HepG2 (cell line): ENCODE data around the gene HES1. TPM values are rescaled to one million over a fixed set of nuclear protein-coding genes. Genes with fewer than 3 reads are reported as not detected.
A peak's percentile ranks its signal among the peaks of the same experiment; 100 is the strongest.

ENCODE experiments used
- ATAC-seq: fragments of 200-7000 bp; cut with Tn5 transposase; 3 replicates; pipeline ENCODE4 v1.9.1; 2020; ENCODE audit warnings: mild to moderate bottlenecking, moderate library complexity
- BruUV-seq: library from RNA; stranded (reverse); fragments of 400-500 nt; replicated peaks from 2 replicates; lab custom pipeline; 2021; lab: Mats Ljungman, UMichigan
- CTCF ChIA-PET: fragments of 300-600 bp; formaldehyde crosslinking; extraction: SDS; loops from one replicate; lab custom pipeline; 2021; ENCODE audit warnings: low total read pairs, inconsistent platforms, low intra/inter-chr PET ratio; lab: Yijun Ruan, JAX
- POLR2A ChIA-PET: fragments of 350-600 bp; sonication (Branson Sonifier 250); formaldehyde crosslinking; loops from one replicate; lab custom pipeline; 2020; ENCODE audit warnings: antibody characterized with exemption, inconsistent platforms; lab: Yijun Ruan, JAX
- DNase-seq: peaks from one replicate; pipeline ENCODE4 v3.0.0-alpha.2; 2015; ENCODE audit warnings: low spot score
- FAIRE-seq: peaks from 3 replicates; lab custom pipeline; 2011; peaks lifted over from hg19 to GRCh38; lab: Jason Lieb, UNC
- H2AFZ ChIP-seq: one replicate; pipeline ENCODE4 v1.6.1; 2011; ENCODE audit warnings: low read length, inconsistent platforms
- H3K27ac ChIP-seq: fragments of 300-600 bp; 3 replicates; pipeline ENCODE4 v1.8.0; 2011; ENCODE audit warnings: mixed run types, mild to moderate bottlenecking, mixed read lengths, low read length, inconsistent platforms; ENCODE audit not compliant: insufficient read depth; ENCODE audit errors: extremely low read length
- H3K27me3 ChIP-seq, 2 experiments: fragments of 200-600 bp in 1 of 2; 2 replicates in 1 of 2; 3 replicates in 1 of 2; pipeline versions ENCODE4 v1.6.0 to v1.8.0; 2011; ENCODE audit warnings: low read length in 2 of 2, mild to moderate bottlenecking in 2 of 2, moderate library complexity in 2 of 2, inconsistent platforms in 1 of 2; ENCODE audit not compliant: insufficient read depth in 2 of 2, control insufficient read depth in 1 of 2
- H3K36me3 ChIP-seq, 2 experiments: fragments of 200-600 bp in 1 of 2; replicated peaks in 1 of 2; 2 replicates in 1 of 2; 3 replicates in 1 of 2; pipeline versions ENCODE4 v1.5.1 to v1.8.0; 2011; ENCODE audit warnings: low read length in 2 of 2, inconsistent platforms in 1 of 2; ENCODE audit not compliant: insufficient read depth in 2 of 2, control insufficient read depth in 1 of 2
- H3K4me1 ChIP-seq: 2 replicates; pipeline ENCODE4 v1.5.1; 2012; ENCODE audit warnings: low read length, inconsistent platforms; ENCODE audit not compliant: insufficient read depth
- H3K4me2 ChIP-seq: 2 replicates; pipeline ENCODE4 v1.6.0; 2011; ENCODE audit warnings: low read depth, low read length, inconsistent platforms
- H3K4me3 ChIP-seq, 3 experiments: fragments of 200-600 bp in 1 of 3; sonication (generic), shearing (Covaris generic) in 1 of 3; replicated peaks in 1 of 3; 2 replicates each; pipeline ENCODE4 v1.5.1; 2011 to 2016; ENCODE audit warnings: low read length in 3 of 3, inconsistent platforms in 2 of 3, low read depth in 2 of 3, mild to moderate bottlenecking in 2 of 3, control low read depth in 1 of 3, mixed read lengths in 1 of 3; ENCODE audit not compliant: insufficient read depth in 1 of 3
- H3K79me2 ChIP-seq: one replicate; pipeline ENCODE4 v1.6.1; 2011; ENCODE audit warnings: low read length, inconsistent platforms; ENCODE audit not compliant: insufficient read depth
- H3K9ac ChIP-seq: 2 replicates; pipeline ENCODE4 v1.6.0; 2011; ENCODE audit warnings: mild to moderate bottlenecking, low read depth, low read length, inconsistent platforms; ENCODE audit not compliant: insufficient read depth
- H3K9me3 ChIP-seq: 2 replicates; pipeline ENCODE4 v1.5.1; 2012; ENCODE audit warnings: mild to moderate bottlenecking, low read length
- H4K20me1 ChIP-seq: 2 replicates; pipeline ENCODE4 v1.6.0; 2011; ENCODE audit warnings: inconsistent platforms, mild to moderate bottlenecking, low read length, moderate library complexity; ENCODE audit not compliant: insufficient read depth
- CREB1 ChIP-seq, 2 experiments: fragments of 450-650 bp in 1 of 2; IDR thresholded peaks; 2 replicates each; pipeline ENCODE4 v1.6.1; 2016 to 2017; ENCODE audit warnings: control low read depth in 1 of 2, mild to moderate bottlenecking in 1 of 2, missing compliant biosample characterization in 1 of 2, missing genetic modification characterization in 1 of 2
- IRF1 ChIP-seq: sonication (generic); formaldehyde crosslinking; IDR thresholded peaks from 2 replicates; pipeline ENCODE4 v1.4.0; 2020; ENCODE audit warnings: low read depth, mild to moderate bottlenecking, missing genetic modification reagents
- ZBTB1 ChIP-seq: sonication (generic); formaldehyde crosslinking; IDR thresholded peaks from 2 replicates; pipeline ENCODE4 v1.4.0; 2020; ENCODE audit warnings: missing genetic modification reagents, borderline replicate concordance
- ZNF263 ChIP-seq: sonication (generic); formaldehyde crosslinking; IDR thresholded peaks from 2 replicates; pipeline ENCODE4 v1.4.0; 2020; ENCODE audit warnings: missing genetic modification reagents
- WGBS: methylation state at CpG from one replicate; pipeline ENCODE4 v1.1.6; 2017; ENCODE audit warnings: low lambda C conversion rate; 5-methylcytosine and 5-hydroxymethylcytosine counted together
- in situ Hi-C: cut with HindIII; loops from 2 replicates; pipeline ENCODE4 v1.10.0; 2017; ENCODE audit warnings: low pct_unique_long_range_greater_than_20kb; ENCODE audit not compliant: extremely low pct_ligation_motif_present
- intact Hi-C: fragments of 100-400 bp; cut with micrococcal nuclease; formaldehyde crosslinking; loops from one replicate; pipeline ENCODE4 v1.10.0; 2022; ENCODE audit not compliant: unreplicated experiment
- polyA plus RNA-seq, 8 experiments: library from polyadenylated mRNA; depleted of rRNA in 3 of 8; stranded (reverse) in 7 of 8; unstranded in 1 of 8; fragments of >200 nt; fragmentation: Illumina TruSeq in 4 of 8; extraction: Trizol in 4 of 8; gene quantifications; 2 replicates each; pipeline versions ENCODE4 v1.2.1 to v1.2.3, GENCODE V29; 2011 to 2016; ENCODE audit warnings: low read depth in 4 of 8, missing spikeins in 1 of 8, mixed read lengths in 1 of 8; ENCODE audit not compliant: insufficient read depth in 1 of 8
- total RNA-seq, 5 experiments: library from RNA; depleted of rRNA; stranded (reverse); fragments of >200 nt; fragmentation: Illumina TruSeq; extraction: Trizol; gene quantifications; 2 replicates each; pipeline ENCODE4 v1.2.3, GENCODE V29; 2016; ENCODE audit warnings: low read depth in 1 of 5

Gene HES1
- total and polyA plus RNA-seq, 2 of the 13 experiments (the other 11 are each of a cell fraction or from before 2014, with no cell fraction given), result 15.4 to 19.8 TPM

DNA sequence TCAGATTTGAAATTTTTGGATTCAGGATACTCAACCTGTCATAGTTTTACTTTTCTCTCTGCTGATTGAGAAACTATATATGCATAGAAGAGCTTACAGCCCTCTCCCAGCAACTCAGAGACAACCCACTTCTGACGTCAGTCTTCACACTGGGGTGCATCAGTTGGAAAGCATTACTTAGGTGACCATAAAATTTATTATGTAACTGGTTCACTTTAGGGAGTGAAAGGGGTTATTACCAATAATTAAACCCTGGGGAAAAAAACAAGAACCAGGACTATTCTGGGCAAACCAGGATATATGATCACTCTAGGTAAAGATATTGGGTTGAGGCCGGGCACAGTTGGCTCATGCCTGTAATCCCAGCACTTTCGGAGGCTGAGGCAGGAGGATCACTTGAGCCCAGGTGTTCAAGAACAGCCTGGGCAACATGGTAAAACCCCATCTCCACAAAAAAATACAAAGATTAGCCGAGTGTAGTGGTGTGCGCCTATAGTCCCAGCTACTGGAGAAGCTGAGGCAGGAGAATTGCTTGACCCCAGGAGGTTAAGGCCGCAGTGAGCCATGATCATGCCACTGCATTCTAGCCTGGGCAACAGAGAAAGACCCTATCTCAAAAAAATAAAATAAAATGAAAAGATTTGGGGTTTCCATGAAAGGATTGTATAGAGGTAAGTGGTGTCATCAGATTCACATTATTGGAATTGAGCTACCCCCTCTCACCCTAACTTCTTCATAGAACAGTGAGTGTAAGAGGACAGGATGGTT lies 27.1 kb downstream of the HES1 start:
- 62% methylated on average over 6 of the region's 6 CpGs for WGBS
- Histone ChIP-seq H3K4me3 (no peak overlapping the region), H3K36me3 (no peaks in the 10 kb centered on the region), H4K20me1 (no peaks in the 10 kb centered on the region), H3K4me1 (peaks cover 78% of the 10 kb centered on the region), H3K9ac (no peak overlapping the region), H3K27me3 (peaks cover 0 to 12% of the 10 kb centered on the region in 2 experiments; a peak in 3 of 5 replicates), H3K79me2 (no peaks in the 10 kb centered on the region), H2AFZ (no peak overlapping the region), H3K27ac (no peak overlapping the region), H3K9me3 (no peaks in the 10 kb centered on the region), H3K4me2 (no peak overlapping the region)
- CTCF ChIA-PET, result no interaction called here
- no peak for TF ChIP-seq IRF1 (CRISPR knock-in tag)
- peak; percentile 66 for TF ChIP-seq CREB1 (IDR thresholded peaks at IDR 0.05)
- no peak for TF ChIP-seq CREB1 (CRISPR knock-in tag; IDR thresholded peaks at IDR 0.05)
- BruUV-seq, result no TSS peak
- ATAC-seq (no peak), DNase-seq (no peak), FAIRE-seq (no peak)
- intact Hi-C loops (no loop called here), in situ Hi-C loops (loop anchor here (10.0 kb wide), 1 partner anchor 152 kb away; no protein-coding TSS in a partner anchor)
- POLR2A ChIA-PET, result no interaction called here

- Histone ChIP-seq H3K27ac (no peak overlapping the region), H3K9ac (no peak overlapping the region), H3K9me3 (no peaks in the 10 kb centered on the region), H4K20me1 (no peaks in the 10 kb centered on the region), H3K36me3 (no peaks in the 10 kb centered on the region), H2AFZ (no peak overlapping the region), H3K79me2 (no peaks in the 10 kb centered on the region), H3K4me3 (no peak overlapping the region), H3K4me2 (no peak overlapping the region), H3K4me1 (peaks cover 82% of the 10 kb centered on the region), H3K27me3 (peaks cover 0 to 12% of the 10 kb centered on the region in 2 experiments; a peak in 3 of 5 replicates)
- intact Hi-C loops (no loop called here), in situ Hi-C loops (loop anchor here (10.0 kb wide), 1 partner anchor 151 kb away; no protein-coding TSS in a partner anchor)
- ATAC-seq (no peak), FAIRE-seq (no peak), DNase-seq (no peak)
- BruUV-seq, result no TSS peak
- WGBS, result 19% methylated on average over 5 of the region's 5 CpGs
- ChIA-PET CTCF (no interaction called here), POLR2A (no interaction called here)
- TF ChIP-seq ZNF263, result 0 out of 2 replicates have a peak, but pooled peaks have one; percentile 35
- no peak for TF ChIP-seq ZBTB1 (CRISPR knock-in tag)
Observed at GRCh38 chr3:194163697-194164096, 27.7 kb downstream of the HES1 start.
